Activated CD8-positive, alpha-beta T cell treated with anti-CD3 and anti-CD28 coated beads for 36 hours (primary cell): ENCODE results near the gene ANKRD31. TPM values are rescaled to one million over a fixed set of nuclear protein-coding genes. Genes with fewer than 3 reads are reported as not detected.

Source experiments
- ATAC-seq: fragments of 200-7000 bp; cut with Tn5 transposase; one replicate; pipeline ENCODE4 v1.10.0; 2021; ENCODE audit warnings: mild to moderate bottlenecking, moderate library complexity
- CTCF ChIA-PET: fragments of 350-600 bp; sonication (Branson Sonifier 250); formaldehyde crosslinking; loops from one replicate; lab custom pipeline; 2021; ENCODE audit warnings: antibody characterized with exemption; lab: Charles Lee
- POLR2A ChIA-PET: fragments of 350-600 bp; sonication (Branson Sonifier 250); formaldehyde crosslinking; loops from one replicate; lab custom pipeline; 2021; ENCODE audit warnings: antibody characterized with exemption; lab: Charles Lee
- DNase-seq: peaks from one replicate; pipeline ENCODE4 v3.0.0-alpha.2; 2020
- H3K27ac Mint-ChIP-seq: one replicate; pipeline ENCODE4 v1.8.0; 2021; ENCODE audit warnings: mild to moderate bottlenecking, mixed read lengths
- H3K27me3 Mint-ChIP-seq: one replicate; pipeline ENCODE4 v1.8.0; 2021; ENCODE audit warnings: mixed read lengths
- H3K36me3 Mint-ChIP-seq: one replicate; pipeline ENCODE4 v1.8.0; 2021; ENCODE audit warnings: low read depth, mixed read lengths
- H3K4me1 Mint-ChIP-seq: one replicate; pipeline ENCODE4 v1.8.0; 2021; ENCODE audit warnings: low read depth, mixed read lengths
- H3K4me3 Mint-ChIP-seq: one replicate; pipeline ENCODE4 v1.8.0; 2021; ENCODE audit warnings: mild to moderate bottlenecking, moderate library complexity, mixed read lengths
- H3K9me3 Mint-ChIP-seq: one replicate; pipeline ENCODE4 v1.8.0; 2021; ENCODE audit warnings: mixed read lengths
- CTCF ChIP-seq: fragments of 200-600 bp; IDR thresholded peaks from one replicate; pipeline ENCODE4 v1.8.0; 2022; ENCODE audit warnings: antibody characterized with exemption, mild to moderate bottlenecking
- intact Hi-C: fragments of 100-400 bp; cut with micrococcal nuclease; formaldehyde crosslinking; loops from one replicate; pipeline ENCODE4 v1.10.0; 2022
- total RNA-seq, 2 experiments: library from RNA; stranded (reverse); gene quantifications; one replicate each; pipeline ENCODE4 v1.2.3, GENCODE V29; 2021

Gene ANKRD31
- total RNA-seq, 2 experiments from 2014 or later = 0.94 to 0.99 TPM

- no peak for TF ChIP-seq CTCF
- H3K27ac Mint-ChIP-seq = no peak overlapping the region
- ChIA-PET POLR2A (no interaction called here), CTCF (interaction anchor here (0.7 to 1.0 kb wide), 2 partner anchors 8 to 343 kb away, joined by 3 read pairs; no protein-coding TSS in a partner anchor)
- no peak for ATAC-seq
- no peaks in the 10 kb centered on the region for H3K9me3 Mint-ChIP-seq
- intact Hi-C loops = no loop called here
- H3K36me3 Mint-ChIP-seq = peaks cover 37% of the 10 kb centered on the region
- peaks cover 49% of the 10 kb centered on the region for H3K4me1 Mint-ChIP-seq
- no peaks in the 10 kb centered on the region for H3K27me3 Mint-ChIP-seq
- no peak for DNase-seq
- no peak overlapping the region for H3K4me3 Mint-ChIP-seq
These were observed 192.9 kb downstream of the ANKRD31 start for GRCh38 chr5:75043633-75044264.

- ChIA-PET POLR2A (no interaction called here), CTCF (interaction anchor here (0.7 to 5.5 kb wide), 3 partner anchors 8 to 107 kb away, joined by 3 to 31 read pairs (median 3); partner anchors contain the start of gene GCNT4)
- ATAC-seq (no peak), DNase-seq (no peak)
- intact Hi-C loops = no loop called here
- Mint-ChIP-seq H3K27ac (no peak overlapping the region), H3K4me3 (no peak overlapping the region), H3K9me3 (no peaks in the 10 kb centered on the region), H3K36me3 (peaks cover 40% of the 10 kb centered on the region), H3K4me1 (peaks cover 41% of the 10 kb centered on the region), H3K27me3 (no peaks in the 10 kb centered on the region)
- TF ChIP-seq CTCF = no peak
These were observed 194.2 kb downstream of the ANKRD31 start for GRCh38 chr5:75042522-75042921.

GRCh38 chr5:75040973-75041372 lies 195.7 kb downstream of the ANKRD31 start:
- intact Hi-C loops = no loop called here
- POLR2A ChIA-PET = no interaction called here
- no peaks in the 10 kb centered on the region for H3K27me3 Mint-ChIP-seq
- no peak for TF ChIP-seq CTCF
- no peak for DNase-seq
- peaks cover 44% of the 10 kb centered on the region for H3K4me1 Mint-ChIP-seq
- ATAC-seq = no peak
- CTCF ChIA-PET = interaction anchor here (5.5 kb wide), 1 partner anchor 10 kb away, joined by 31 read pairs; the partner anchor contains the start of gene GCNT4
- H3K4me3 Mint-ChIP-seq = no peak overlapping the region
- no peak overlapping the region for H3K27ac Mint-ChIP-seq
- H3K9me3 Mint-ChIP-seq = no peaks in the 10 kb centered on the region
- H3K36me3 Mint-ChIP-seq = peaks cover 45% of the 10 kb centered on the region

- ATAC-seq = peak; percentile 63
- CTCF ChIA-PET = interaction anchor here (1.2 to 2.5 kb wide), 4 partner anchors 11 to 199 kb away, joined by 3 to 7 read pairs (median 5); partner anchors contain the start of gene ANKRD31
These were observed 199.6 kb downstream of the ANKRD31 start for GRCh38 chr5:75037106-75037505.

More at GRCh38 chr5:75037106-75037505, 199.6 kb downstream of the ANKRD31 start:
- peaks cover 24% of the 10 kb centered on the region for H3K36me3 Mint-ChIP-seq
- peaks cover 61% of the 10 kb centered on the region for H3K4me1 Mint-ChIP-seq
- H3K27ac Mint-ChIP-seq = peak overlapping the region; percentile 31
- no peaks in the 10 kb centered on the region for H3K9me3 Mint-ChIP-seq
- no peak for TF ChIP-seq CTCF
- intact Hi-C loops = no loop called here
- DNase-seq = peak; percentile 57
- POLR2A ChIA-PET = interaction anchor here (1.1 kb wide), 1 partner anchor 17 kb away, joined by 4 read pairs; no protein-coding TSS in a partner anchor
- no peak overlapping the region for H3K4me3 Mint-ChIP-seq
- no peaks in the 10 kb centered on the region for H3K27me3 Mint-ChIP-seq
